ENCODE measurements around the gene CPED1. TPM values are rescaled to one million over a fixed set of nuclear protein-coding genes. Genes with fewer than 3 reads are reported as not detected.

CPED1 gene
- total RNA-seq, 1 experiment from 2014 or later: 0.39 TPM

GRCh38 chr7:121327671-121328070 is 339.2 kb downstream of the CPED1 start:
- ChIA-PET POLR2A (no interaction called here), CTCF (interaction anchor here (0.7 kb wide), 1 partner anchor 69 kb away, joined by 4 read pairs; no protein-coding TSS in a partner anchor)
- intact Hi-C loops (cut with micrococcal nuclease; ENCODE audit: unreplicated experiment): no loop called here
- Histone ChIP-seq H3K9me3 (ENCODE audit: control insufficient read depth, insufficient read depth, low read depth, low read length) (no peaks in the 10 kb centered on the region), H3K36me3 (ENCODE audit: control insufficient read depth, insufficient read depth, low read length) (peaks cover 5% of the 10 kb centered on the region; the same call in 1 of the 2 replicates), H3K4me1 (ENCODE audit: control insufficient read depth, insufficient read depth, low read length) (no peaks in the 10 kb centered on the region), H3K27ac (ENCODE audit: low read length) (no peak overlapping the region), H3K4me3 (ENCODE audit: low read depth in 2 of 2, low read length in 2 of 2) (no peak overlapping the region), H3K27me3 (ENCODE audit: control insufficient read depth, insufficient read depth, low read length) (peaks cover 36% of the 10 kb centered on the region)
- in situ Hi-C loops (cut with HindIII; ENCODE audit: low pct_unique_long_range_greater_than_20kb, low sequenced_read_pairs): no loop called here
- no TSS peak for BruUV-seq (replicated peaks)
- DNase-seq (ENCODE audit: low read depth, low spot score) (no peak), ATAC-seq (no peak)
- no peak for TF ChIP-seq TCF7L2 (IDR thresholded peaks at IDR 0.05; ENCODE audit: low read depth, low read length)
- no peak for TF ChIP-seq REST (IDR thresholded peaks at IDR 0.05; ENCODE audit: insufficient read depth in 1 of 2, low read depth in 2 of 2, low read length in 1 of 2)
- no peak for TF ChIP-seq POLR2AphosphoS5 (IDR thresholded peaks at IDR 0.05; ENCODE audit: low read depth, low read length)
- no peak for TF ChIP-seq CTCF (IDR thresholded peaks at IDR 0.05)
- no peak for TF ChIP-seq SIN3A (IDR thresholded peaks at IDR 0.05; ENCODE audit: borderline replicate concordance, insufficient read depth, low read depth, low read length)

- CTCF ChIA-PET: no interaction called here
These were observed 340.1 kb downstream of the CPED1 start, which contains the start of gene WNT16 for GRCh38 chr7:121328508-121329190. Gene WNT16, plus strand, starts transcription at chr7:121329000. Its CDS starts 293 bp downstream, at chr7:121329293.

More at GRCh38 chr7:121328508-121329190, 340.1 kb downstream of the CPED1 start, which contains the start of gene WNT16:
- DNase-seq (ENCODE audit: low read depth, low spot score): no peak
- Histone ChIP-seq H3K9me3 (ENCODE audit: control insufficient read depth, insufficient read depth, low read depth, low read length) (no peaks in the 10 kb centered on the region), H3K27ac (ENCODE audit: low read length) (no peak within 1 kb of the TSS), H3K36me3 (ENCODE audit: control insufficient read depth, insufficient read depth, low read length) (peaks cover 5% of the 10 kb centered on the region; the same call in 1 of the 2 replicates), H3K4me1 (ENCODE audit: control insufficient read depth, insufficient read depth, low read length) (no peaks in the 10 kb centered on the region), H3K27me3 (ENCODE audit: control insufficient read depth, insufficient read depth, low read length) (peaks cover 46% of the 10 kb centered on the region), H3K4me3 (ENCODE audit: low read depth in 2 of 2, low read length in 2 of 2) (peak within 1 kb of the TSS; percentile 36 to 54)
- intact Hi-C loops (cut with micrococcal nuclease; ENCODE audit: unreplicated experiment): no loop called here
- BruUV-seq (replicated peaks): no TSS peak
- TF ChIP-seq CTCF (IDR thresholded peaks at IDR 0.05) (no peak), POLR2AphosphoS5 (IDR thresholded peaks at IDR 0.05; ENCODE audit: low read depth, low read length) (no peak), REST (IDR thresholded peaks at IDR 0.05; ENCODE audit: insufficient read depth in 1 of 2, low read depth in 2 of 2, low read length in 1 of 2) (no peak), TCF7L2 (IDR thresholded peaks at IDR 0.05; ENCODE audit: low read depth, low read length) (no peak), SIN3A (IDR thresholded peaks at IDR 0.05; ENCODE audit: borderline replicate concordance, insufficient read depth, low read depth, low read length) (no peak)
- POLR2A ChIA-PET: no interaction called here
- peak; percentile 16; the same call in 1 of the 2 replicates for ATAC-seq
- in situ Hi-C loops (cut with HindIII; ENCODE audit: low pct_unique_long_range_greater_than_20kb, low sequenced_read_pairs): no loop called here
